Measurements from ENCODE around the gene WDPCP.
"Not testable (repeated sequence)": the region's sequence is repeated elsewhere in the genome, so short reads cannot be mapped to it uniquely, and the experiment has no call there.

The WDPCP gene

DNA sequence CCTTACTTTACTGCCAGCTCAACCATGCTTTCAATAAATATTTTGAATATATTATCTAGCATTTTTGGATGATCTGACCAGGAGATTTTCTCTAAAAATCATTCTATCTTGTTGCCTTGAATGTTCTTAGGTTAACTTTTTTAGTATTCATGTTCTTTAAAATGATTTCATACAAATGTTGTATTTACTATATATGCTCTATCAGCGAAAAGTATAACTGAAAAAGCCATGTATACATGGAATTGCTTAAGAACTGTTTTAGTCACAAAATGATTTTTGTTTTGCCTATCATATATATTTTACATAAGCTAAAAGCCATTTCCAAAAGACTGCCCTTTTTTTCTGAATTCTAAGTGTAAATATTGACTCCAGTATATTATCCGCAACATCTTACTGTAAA lies 213.9 kb downstream of the WDPCP start:
- FAIRE-seq (no peak), DNase-seq (ENCODE audit: low spot score) (no peak)

DNA sequence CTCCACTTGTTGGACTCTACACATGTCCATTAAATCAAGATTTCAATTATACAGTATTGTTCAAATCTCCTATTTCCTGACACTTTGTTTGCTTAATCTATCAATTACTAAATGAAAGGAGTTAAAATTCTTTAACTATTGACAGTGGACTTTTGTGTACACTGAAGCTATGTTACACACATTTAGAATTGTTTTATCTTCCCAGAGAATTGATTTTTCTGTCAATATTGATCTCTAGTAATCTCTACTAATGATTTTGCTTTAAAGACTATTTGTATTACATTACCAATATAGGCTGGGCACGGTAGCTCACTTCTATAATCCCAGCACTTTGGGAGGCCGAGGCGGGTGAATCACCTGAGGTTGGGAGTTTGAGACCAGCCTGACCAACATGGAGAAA lies 215.7 kb downstream of the WDPCP start:
- FAIRE-seq: no peak
- no peak for DNase-seq (ENCODE audit: low spot score)

DNA sequence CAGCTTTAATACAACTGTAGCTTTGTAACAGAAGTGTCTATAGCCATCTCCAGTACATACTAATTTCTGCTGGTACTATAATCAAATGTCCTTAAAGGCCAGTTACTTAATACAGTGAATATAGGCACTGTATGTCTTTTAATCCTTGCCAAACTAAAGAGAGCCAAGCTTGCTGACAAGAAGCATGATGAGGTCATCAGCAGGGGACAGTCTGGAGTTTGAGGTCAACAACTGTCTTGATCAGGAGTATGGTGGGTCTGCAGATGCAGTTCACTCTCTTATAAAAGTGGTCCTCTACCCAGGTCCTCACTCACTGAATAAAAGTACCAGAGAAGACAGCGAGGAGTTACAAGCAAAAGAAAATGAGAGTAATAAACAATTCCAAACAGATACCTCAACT lies 219.1 kb downstream of the WDPCP start:
- FAIRE-seq (no peak), DNase-seq (ENCODE audit: low spot score) (no peak)

DNA sequence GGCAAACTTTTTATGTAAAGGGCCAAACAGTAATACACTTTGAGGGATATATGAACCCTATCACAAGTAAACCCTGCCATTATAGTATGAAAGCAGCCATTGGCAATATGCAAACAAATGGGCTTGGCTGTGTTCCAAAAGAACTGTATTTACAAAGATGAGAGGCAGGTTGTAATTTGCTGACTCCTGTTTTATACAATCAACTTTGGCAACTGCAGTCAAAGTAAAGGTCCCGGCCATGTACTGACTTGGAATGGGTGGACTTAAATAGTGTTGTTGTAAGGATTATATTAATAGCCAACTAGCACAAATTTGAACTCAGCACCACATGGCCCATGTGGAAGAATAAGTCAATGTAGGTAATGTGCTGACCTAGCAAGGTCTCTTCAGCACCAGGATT lies 223.4 kb downstream of the WDPCP start:
- DNase-seq (ENCODE audit: low spot score) (no peak), FAIRE-seq (no peak)

DNA sequence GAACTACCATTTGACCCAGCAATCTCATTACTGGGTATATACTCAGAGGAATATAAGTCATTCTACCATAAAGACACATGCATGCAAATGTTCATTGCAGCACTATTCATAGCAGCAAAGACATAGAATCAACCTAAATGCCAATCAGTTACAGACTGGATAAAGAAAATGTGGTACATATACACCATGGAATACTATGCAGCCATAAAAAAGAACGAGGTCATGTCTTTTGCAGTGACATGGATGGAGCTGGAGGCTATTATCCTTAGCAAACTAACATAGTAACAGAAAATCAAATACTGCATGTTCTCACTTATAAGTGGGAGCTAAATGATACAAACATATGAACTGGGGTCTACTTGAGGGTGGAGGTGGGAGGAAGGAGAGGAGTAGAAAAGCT lies 230.6 kb downstream of the WDPCP start:
- FAIRE-seq; DNase-seq (ENCODE audit: low spot score): not testable (repeated sequence)

DNA sequence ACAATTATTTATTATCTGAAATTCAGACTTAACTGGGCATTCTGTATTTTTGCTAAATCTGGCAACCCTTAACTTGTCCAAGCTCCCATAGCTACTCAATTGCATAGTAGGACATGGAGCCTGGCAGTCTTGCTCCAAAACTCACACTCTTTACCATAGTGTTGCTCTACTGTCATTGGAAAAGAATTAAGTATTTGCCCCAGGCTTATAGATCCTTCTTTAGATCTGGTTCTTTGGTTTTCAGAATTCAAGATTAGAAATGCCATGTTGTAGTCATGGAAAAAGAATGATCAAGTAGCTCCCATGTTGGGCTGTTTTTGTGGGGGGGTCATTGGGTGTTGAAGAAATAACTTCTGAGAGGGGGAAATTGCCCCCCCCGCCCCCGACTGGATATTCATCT lies 240.9 kb downstream of the WDPCP start:
- no peak for DNase-seq (ENCODE audit: low spot score)
- FAIRE-seq: no peak

DNA sequence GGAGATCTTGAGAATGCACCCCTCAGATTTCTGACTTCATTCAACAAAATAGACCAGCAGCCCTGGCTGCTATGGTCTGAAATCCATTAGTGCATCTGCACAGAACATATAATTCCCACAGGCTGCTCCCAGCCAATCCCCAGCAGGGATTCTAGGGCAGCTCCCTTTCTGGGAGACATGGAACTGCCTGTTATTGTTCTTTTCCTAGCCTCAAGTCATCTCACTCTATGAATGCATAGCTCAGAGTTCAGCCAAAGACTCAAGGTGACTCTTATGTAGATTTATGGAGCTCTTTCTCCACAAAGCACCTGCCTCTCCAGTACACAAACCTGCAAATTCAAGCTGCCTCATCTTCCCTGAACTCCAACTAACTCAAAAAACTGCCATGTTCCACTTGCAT lies 241.9 kb downstream of the WDPCP start:
- DNase-seq (ENCODE audit: low spot score) (no peak), FAIRE-seq (no peak)

DNA sequence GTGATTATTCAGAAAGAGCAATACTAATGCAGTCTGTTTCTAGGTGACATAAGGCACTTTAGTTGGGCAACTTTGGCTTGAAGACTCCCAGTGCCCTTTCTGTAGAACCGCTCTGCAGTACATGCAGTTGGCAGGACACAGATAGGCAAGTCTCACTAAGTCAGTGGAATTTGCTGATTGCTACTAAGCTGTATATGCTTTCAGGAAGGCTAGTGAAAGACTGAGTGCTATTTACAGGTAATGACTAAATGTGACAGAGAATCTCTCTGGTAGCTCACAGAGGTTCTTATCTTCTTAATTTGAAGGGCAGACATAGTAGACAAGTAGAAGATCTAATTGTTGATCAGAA lies 243.0 kb downstream of the WDPCP start:
- DNase-seq (ENCODE audit: low spot score): no peak
- no peak for FAIRE-seq

DNA sequence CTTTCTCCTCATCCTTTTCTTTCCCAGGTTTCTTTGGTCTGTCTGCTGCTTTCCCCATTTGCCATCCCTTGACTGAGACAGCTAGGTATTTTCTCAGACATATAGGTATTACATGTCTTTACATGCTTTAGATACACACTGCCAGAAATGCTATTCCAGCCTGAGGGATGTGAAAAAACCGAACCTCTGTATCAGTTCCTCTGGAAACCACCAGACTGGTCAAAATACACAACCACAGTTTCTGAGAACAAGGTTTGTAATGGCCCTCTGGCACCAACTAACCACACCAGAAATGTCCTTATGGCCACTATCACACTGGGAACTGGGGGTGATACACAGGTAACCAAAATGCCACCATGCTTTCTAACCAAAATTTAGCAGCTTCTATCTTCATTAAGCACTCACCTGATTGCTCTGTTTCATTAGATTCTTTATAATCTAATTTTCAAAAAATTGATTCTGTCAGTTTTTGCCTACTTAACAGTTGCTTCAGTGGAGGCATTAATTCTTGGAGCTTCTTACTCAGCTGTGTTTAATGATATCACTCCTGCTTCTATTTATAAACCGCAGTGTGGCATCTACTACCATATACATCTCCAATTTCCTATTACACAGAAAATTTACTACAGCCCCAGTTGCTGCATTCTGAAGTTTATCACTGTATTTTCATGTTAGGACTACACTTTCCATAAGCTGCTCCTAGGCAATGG lies 243.5 kb downstream of the WDPCP start:
- DNase-seq (ENCODE audit: low spot score): no peak
- no peak for FAIRE-seq

DNA sequence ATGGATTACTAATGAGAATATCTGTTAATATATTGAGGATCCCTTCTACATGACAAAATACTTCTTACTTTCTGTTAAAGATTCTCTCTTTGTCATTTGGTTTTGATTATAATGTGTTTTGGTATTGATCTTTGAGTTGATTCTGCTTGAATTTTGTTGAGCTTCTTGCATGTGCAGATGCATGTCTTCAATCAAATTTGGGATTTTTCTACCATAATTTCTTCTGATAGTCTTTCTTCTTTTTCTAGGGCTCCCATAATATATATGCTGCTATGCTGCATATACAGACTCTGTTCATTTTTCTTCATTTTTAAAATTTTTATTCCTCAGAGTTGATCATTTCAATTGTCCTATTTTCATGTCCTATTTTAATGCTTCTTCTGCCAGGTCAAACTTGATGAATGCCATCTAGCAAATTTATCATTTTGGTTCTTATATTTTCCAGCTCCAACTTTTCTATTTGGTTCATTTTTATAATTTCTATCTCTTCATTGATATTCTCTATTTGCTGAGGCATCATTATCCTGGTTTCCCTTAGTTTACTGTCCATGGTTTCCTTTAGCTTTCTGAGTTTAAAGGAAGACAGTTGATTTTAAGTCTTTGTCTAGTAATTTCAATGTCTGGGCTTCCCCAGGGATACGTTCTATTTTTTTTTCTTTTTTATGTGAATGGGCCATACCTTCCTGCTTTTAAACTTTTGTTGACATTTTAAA lies 244.7 kb downstream of the WDPCP start:
- FAIRE-seq (no peak), DNase-seq (ENCODE audit: low spot score) (no peak)

DNA sequence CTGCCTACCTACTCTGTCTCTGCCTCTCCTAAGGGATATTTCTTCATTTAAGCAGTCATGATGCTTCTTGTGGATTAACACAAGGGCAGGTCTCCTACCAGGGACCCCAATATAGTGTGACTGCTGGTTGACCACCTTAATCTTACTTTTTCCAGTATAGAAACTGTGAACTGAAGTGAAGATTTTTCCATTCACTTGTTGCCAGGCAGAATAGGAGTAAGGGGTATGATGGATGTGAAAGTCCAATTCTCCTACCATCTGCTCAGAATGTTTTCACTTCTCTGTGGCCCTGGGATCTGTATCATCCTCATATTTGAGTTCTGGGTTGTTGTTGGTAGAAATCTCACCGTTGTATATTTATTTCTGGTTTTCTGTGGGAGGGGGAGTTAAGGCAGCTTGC lies 247.8 kb downstream of the WDPCP start:
- DNase-seq (ENCODE audit: low spot score): no peak
- FAIRE-seq: no peak

DNA sequence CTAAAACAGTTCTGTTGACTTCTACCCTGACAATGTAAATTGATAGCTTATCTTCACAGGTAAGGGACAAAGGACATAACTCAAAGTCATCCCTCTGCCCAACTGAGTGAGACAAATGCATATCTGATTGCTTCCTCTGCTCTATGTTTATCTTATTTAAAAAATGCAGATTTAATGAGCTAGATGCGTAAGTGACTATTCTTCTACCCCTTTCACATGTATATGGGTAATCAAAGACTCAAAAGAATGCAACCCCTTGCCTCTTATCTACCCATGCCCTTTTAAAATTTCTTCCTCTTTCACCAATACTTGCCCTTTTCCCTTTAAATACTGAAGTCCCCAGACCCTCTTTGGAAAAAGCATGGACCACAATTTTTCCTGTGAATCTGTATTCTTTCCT lies 253.4 kb downstream of the WDPCP start:
- no peak for FAIRE-seq

DNA sequence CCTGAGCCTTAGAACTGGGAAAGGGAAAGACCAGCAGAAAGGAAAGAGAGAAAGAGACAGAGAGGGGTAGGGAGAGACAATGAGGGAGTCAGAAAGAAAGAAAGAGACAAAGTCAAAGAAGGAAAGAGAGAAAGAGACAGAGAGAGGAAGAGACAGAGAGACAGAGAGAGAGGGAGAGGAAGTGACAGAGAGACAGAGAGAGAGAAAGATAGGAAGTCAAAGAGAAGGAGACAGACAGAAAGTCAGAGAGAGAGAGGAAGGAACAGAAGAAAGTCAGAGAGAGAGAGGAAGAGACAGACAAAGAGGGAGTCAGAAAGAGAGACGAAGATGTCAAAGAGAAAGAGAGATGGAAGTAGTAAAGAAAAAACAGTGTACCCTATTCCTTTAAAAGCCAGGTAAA lies 261.8 kb downstream of the WDPCP start:
- DNase-seq (ENCODE audit: low spot score): no peak
- FAIRE-seq: no peak

More for the DNA sequence above, 253.4 kb downstream of the WDPCP start:
- DNase-seq (ENCODE audit: low spot score): no peak

DNA sequence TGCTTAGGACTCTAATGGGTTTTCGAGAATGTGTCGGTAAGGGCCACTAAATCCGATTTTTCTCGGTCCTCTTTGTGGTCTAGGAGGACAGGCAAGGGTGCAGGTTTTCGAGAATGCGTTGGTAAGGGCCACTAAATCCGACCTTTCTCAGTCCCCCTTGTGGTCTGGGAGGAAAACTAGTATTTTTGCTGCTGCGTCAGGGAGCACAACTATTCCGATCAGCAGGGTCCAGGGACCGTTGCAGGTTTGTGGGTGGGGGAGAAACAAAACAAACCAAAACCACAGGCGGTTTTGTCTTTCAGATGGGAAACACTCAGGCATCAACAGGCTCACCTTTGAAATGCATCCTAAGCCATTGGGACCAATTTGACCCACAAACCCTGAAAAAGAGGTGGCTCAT lies 264.6 kb downstream of the WDPCP start:
- DNase-seq (ENCODE audit: low spot score); FAIRE-seq: not testable (repeated sequence)

DNA sequence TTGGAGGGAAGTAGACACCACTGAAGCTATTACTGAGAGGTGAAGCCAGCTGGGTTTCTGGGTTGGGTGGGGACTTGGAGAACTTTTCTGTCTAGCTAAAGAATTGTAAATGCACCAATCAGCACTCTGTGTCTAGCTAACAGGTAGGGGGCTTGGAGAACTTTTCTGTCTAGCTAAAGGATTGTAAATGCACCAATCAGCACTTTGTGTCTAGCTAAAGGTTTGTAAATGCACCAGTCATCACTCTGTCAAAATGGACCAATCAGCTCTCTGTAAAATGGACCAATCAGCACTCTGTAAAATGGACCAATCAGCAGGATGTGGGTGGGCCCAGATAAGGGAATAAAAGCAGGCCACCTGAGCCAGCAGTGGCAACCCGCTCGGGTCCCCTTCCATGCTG lies 266.3 kb downstream of the WDPCP start:
- DNase-seq (ENCODE audit: low spot score); FAIRE-seq: not testable (repeated sequence)

DNA sequence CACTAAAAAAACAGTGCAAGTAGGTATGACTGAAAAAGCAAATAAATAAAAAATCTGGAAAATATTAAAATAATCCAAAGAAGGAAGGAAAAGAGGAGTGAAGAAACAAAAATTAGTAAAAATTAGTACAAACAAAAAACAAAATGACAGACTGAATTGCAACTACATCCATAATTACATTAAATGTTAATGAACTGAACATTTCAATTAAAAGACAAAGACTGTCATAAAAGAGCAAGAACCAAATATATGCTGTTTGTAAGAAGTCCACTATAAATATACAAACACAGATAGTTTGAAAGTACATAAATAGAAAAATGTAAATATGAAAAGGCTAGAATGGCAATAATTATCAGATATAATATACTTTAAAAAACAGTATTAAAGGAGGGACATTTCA lies 267.6 kb downstream of the WDPCP start:
- no peak for FAIRE-seq

DNA sequence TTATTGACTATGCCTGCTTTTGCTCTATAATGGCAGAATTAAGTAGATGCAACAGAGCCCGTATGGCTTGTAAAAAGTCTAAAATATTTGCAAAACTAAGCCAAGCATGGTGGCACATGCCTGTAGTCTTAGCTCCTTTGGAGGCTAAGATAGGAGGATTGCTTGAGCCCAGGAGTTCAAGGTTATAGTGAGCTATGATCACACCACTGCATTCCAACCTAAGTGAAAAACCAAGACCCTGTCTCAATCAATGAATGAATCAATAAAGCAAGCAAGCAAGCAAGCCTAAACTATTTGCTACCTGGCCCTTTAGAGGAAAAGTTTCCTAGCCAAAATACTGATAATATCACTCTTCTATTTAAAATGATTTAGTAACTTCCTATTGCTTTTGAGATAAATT lies 277.7 kb downstream of the WDPCP start:
- DNase-seq (ENCODE audit: low spot score) (no peak), FAIRE-seq (no peak)

More for the DNA sequence above, 267.6 kb downstream of the WDPCP start:
- DNase-seq (ENCODE audit: low spot score): no peak

DNA sequence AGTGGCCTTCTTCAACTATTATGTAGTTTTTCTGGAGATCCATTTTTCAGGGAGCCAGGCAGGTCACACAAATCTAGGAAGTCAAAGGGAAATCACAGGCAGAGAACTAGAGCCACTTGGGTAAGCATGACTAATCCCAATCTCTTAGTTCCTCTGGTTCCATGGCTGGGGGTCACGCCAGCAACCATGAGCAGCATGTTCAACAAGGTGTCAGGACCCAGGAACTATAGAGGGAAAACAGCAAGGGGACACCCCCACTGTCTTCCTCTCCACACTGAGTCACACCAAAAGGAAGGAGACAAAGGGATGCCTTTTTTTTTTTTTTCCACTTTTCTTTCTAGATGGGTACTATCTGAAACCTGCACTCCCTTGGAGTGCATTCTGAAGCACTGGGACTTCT lies 286.8 kb downstream of the WDPCP start:
- FAIRE-seq: no peak

DNA sequence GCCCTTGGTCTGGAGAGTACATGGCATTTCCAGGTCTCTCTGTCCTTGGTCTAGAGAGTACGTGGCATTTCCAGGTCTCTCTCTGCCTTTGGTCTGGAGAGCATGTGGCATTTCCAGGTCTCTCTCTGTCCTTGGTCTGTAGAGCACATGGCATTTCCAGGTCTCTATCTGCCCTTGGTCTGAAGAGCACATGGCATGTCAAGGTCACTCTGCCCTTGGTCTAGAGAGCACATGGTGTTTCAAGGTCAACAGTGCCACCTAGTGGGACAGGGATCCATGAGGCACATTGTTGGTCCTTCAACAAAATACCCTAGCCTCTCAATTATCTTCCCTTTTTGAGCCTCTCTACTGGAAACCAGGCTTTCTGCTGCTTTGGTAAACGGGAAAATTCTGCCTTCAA lies 287.4 kb downstream of the WDPCP start:
- FAIRE-seq (no peak), DNase-seq (ENCODE audit: low spot score) (no peak)

More for the DNA sequence above, 286.8 kb downstream of the WDPCP start:
- DNase-seq (ENCODE audit: low spot score): no peak

DNA sequence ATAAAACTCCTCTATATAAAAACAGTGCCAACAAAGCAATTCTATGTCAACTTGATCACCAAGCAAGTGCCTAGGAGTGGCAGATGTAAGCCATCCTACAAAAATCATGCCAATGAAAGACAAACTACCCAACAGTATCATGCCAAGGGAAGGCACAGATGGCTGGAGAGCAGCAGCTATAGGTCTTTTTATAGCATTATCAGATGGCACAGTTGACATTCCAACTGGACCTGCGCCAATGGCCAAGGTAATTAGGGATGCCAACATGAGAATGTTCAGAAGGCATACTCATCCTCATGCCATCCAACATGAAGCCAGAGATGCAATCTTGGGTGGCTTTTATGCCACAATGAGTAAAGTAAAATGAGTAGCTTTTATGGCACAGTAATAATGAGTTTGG lies 300.3 kb downstream of the WDPCP start:
- no peak for DNase-seq (ENCODE audit: low spot score)
- FAIRE-seq: no peak

DNA sequence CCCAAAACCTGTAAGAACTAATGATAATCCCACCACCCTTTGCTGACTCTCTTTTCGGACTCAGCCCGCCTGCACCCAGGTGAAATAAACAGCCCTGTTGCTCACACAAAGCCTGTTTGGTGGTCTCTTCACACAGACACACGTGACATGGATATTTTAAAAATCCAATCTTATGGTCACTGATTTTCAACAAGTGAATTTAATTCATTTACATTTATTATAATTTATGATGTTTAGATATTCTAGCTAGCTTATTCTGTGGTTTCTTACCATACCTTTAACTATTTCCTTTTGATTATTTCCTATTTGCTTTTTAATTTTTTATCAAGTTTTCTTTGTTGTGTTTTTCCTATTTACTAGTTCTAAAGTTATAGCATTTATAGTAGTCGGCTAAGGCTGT lies 301.8 kb downstream of the WDPCP start:
- DNase-seq (ENCODE audit: low spot score); FAIRE-seq: not testable (repeated sequence)

DNA sequence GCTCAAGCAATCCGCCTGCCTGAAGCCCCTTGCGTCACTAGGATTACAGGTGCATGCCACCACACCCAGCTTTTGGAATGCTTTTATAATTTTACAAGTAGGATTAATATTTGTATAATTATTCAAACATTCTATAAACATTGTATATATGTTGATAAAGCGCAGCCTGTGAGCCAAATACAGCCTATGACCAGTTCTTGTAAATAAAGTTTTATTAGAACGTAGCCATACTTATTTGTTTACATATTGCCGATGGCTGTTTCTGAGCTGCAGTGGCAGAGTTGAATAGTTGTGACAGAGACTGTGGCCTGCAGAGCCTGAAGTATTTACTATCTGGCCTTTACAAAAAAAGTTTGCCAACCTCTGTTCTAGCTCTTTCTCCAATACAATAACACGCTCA lies 305.0 kb downstream of the WDPCP start:
- no peak for DNase-seq (ENCODE audit: low spot score)
- FAIRE-seq: no peak

DNA sequence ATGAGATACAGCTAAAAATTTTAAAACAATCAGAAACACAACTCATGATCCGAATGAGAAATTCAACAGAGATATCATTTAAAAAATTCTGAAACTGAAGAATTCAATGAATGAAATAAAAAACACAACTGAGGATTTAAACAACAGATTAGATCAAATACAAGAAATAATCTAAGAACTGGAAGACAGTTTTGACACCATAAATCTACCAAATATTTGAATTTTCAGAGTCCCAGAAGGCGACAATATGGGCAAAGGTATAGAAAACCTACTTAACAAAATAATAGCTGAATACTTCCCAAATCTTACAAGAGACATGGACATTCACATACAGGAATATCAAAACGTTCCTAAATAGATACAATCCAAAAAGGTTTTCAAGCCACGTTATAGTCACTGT lies 315.7 kb downstream of the WDPCP start:
- no peak for FAIRE-seq
- no peak for DNase-seq (ENCODE audit: low spot score)
